SK-N-SH treated with all-trans-retinoic acid at 6 μM for 48 hours (cell line): ENCODE results near the gene ITGA3.

Experiments used
- ESRRG ChIP-seq: fragments of 250-450 bp; sonication (Bioruptor Pico); IDR thresholded peaks from 2 replicates; pipeline ENCODE4 v1.6.1; 2021; ENCODE audit warnings: mild to moderate bottlenecking
- GLIS3 ChIP-seq: fragments of 250-450 bp; sonication (Bioruptor Pico); IDR thresholded peaks from 2 replicates; pipeline ENCODE4 v1.5.0; 2020; ENCODE audit warnings: mild to moderate bottlenecking, moderate library complexity
- ISL1 ChIP-seq: fragments of 250-450 bp; sonication (Bioruptor Pico); IDR thresholded peaks from 2 replicates; pipeline ENCODE4 v2.1.2; 2022; ENCODE audit warnings: mild to moderate bottlenecking, moderate library complexity
- TOX ChIP-seq: fragments of 250-450 bp; sonication (Bioruptor Pico); IDR thresholded peaks from 2 replicates; pipeline ENCODE4 v1.8.0; 2021; ENCODE audit warnings: mild to moderate bottlenecking, moderate library complexity, borderline replicate concordance
- ZFP30 ChIP-seq: fragments of 450-650 bp; formaldehyde crosslinking; IDR thresholded peaks from 2 replicates; pipeline ENCODE4 v1.5.0; 2022; ENCODE audit warnings: mild to moderate bottlenecking, moderate library complexity
- TF ChIP-seq, protein P1 (sequence below): fragments of 250-450 bp; sonication (Bioruptor Pico); IDR thresholded peaks from 2 replicates; pipeline ENCODE4 v1.8.0; 2021; ENCODE audit warnings: low read depth, mild to moderate bottlenecking, moderate library complexity, borderline replicate concordance
- TF ChIP-seq, protein P2 (sequence below): fragments of 250-450 bp; sonication (Bioruptor Pico); IDR thresholded peaks from 2 replicates; pipeline ENCODE4 v1.8.0; 2020; ENCODE audit warnings: mild to moderate bottlenecking, moderate library complexity, borderline replicate concordance

DNA sequence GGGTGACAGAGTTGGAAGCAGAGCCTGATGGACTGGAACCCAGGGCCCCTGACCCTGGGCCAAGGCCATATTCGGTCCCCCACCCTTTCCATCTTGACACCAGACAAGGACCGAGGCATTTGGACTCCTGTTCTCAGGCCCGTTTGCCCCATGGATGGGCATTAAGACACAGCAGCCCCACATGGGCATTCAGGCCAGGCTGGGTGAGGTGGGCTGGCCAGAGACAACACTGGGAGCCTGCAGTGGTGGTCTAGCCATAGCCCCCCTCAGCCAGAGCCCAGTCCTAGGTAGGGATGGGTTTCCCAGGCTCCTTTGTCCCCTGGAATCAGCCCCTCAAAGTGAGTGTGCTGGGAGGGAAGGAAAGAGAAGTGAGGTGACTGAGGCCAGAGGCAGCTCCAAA is 40.8 kb downstream of the ITGA3 start:
- TF ChIP-seq ESRRG (CRISPR knock-in tag) (no peak), ISL1 (CRISPR knock-in tag) (no peak), TOX (CRISPR knock-in tag) (no peak), ZFP30 (CRISPR knock-in tag) (no peak), GLIS3 (CRISPR knock-in tag) (no peak)
- TF ChIP-seq, protein P1, sequence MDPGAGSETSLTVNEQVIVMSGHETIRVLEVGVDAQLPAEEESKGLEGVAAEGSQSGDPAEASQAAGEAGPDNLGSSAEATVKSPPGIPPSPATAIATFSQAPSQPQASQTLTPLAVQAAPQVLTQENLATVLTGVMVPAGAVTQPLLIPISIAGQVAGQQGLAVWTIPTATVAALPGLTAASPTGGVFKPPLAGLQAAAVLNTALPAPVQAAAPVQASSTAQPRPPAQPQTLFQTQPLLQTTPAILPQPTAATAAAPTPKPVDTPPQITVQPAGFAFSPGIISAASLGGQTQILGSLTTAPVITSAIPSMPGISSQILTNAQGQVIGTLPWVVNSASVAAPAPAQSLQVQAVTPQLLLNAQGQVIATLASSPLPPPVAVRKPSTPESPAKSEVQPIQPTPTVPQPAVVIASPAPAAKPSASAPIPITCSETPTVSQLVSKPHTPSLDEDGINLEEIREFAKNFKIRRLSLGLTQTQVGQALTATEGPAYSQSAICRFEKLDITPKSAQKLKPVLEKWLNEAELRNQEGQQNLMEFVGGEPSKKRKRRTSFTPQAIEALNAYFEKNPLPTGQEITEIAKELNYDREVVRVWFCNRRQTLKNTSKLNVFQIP (CRISPR knock-in tag): no peak
- TF ChIP-seq, protein P2, sequence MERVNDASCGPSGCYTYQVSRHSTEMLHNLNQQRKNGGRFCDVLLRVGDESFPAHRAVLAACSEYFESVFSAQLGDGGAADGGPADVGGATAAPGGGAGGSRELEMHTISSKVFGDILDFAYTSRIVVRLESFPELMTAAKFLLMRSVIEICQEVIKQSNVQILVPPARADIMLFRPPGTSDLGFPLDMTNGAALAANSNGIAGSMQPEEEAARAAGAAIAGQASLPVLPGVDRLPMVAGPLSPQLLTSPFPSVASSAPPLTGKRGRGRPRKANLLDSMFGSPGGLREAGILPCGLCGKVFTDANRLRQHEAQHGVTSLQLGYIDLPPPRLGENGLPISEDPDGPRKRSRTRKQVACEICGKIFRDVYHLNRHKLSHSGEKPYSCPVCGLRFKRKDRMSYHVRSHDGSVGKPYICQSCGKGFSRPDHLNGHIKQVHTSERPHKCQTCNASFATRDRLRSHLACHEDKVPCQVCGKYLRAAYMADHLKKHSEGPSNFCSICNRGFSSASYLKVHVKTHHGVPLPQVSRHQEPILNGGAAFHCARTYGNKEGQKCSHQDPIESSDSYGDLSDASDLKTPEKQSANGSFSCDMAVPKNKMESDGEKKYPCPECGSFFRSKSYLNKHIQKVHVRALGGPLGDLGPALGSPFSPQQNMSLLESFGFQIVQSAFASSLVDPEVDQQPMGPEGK (CRISPR knock-in tag): no peak
